K562 (cell line): ENCODE results near the gene CTNNBL1. TPM values are rescaled to one million over a fixed set of nuclear protein-coding genes. Genes with fewer than 3 reads are reported as not detected.

Experiments
- ATAC-seq: fragments of 200-7000 bp; cut with Tn5 transposase; 3 replicates; pipeline ENCODE4 v1.9.1; 2020; ENCODE audit warnings: moderate library complexity
- BruUV-seq: library from RNA; stranded (reverse); fragments of 400-500 nt; replicated peaks from 2 replicates; lab custom pipeline; 2021; lab: Mats Ljungman, UMichigan
- CTCF ChIA-PET: fragments of 300-600 bp; formaldehyde crosslinking; extraction: SDS; loops from one replicate; lab custom pipeline; 2021; ENCODE audit warnings: low intra/inter-chr PET ratio; lab: Yijun Ruan, JAX
- POLR2A ChIA-PET: fragments of 300-600, 350-650 bp; sonication (Branson Sonifier 250); formaldehyde crosslinking; extraction: SDS; loops from one replicate; lab custom pipeline; 2021; ENCODE audit warnings: antibody characterized with exemption, inconsistent platforms; lab: Yijun Ruan, JAX
- DNase-seq, 4 experiments: peaks; one replicate each; pipeline versions ENCODE4 v3.0.0 to v3.0.0-alpha.2; 2011 to 2018; ENCODE audit warnings: low spot score in 3 of 4, mixed read lengths in 3 of 4; ENCODE audit errors: extremely low read depth in 1 of 4
- FAIRE-seq: peaks from 2 replicates; lab custom pipeline; 2011; peaks lifted over from hg19 to GRCh38; lab: Jason Lieb, UNC
- H2AFZ ChIP-seq: 2 replicates; pipeline ENCODE4 v1.6.0; 2011; ENCODE audit warnings: low read depth, low read length, control low read depth, inconsistent platforms
- H3K27ac ChIP-seq: fragments of 200-600 bp; 3 replicates; pipeline ENCODE4 v1.8.0; 2011; ENCODE audit warnings: low read depth, mild to moderate bottlenecking, control low read depth, inconsistent platforms, low read length, moderate library complexity, mixed read lengths; ENCODE audit errors: extremely low read depth
- H3K27me3 ChIP-seq, 2 experiments: fragments of 300-600 bp in 1 of 2; 2 replicates in 1 of 2; 3 replicates in 1 of 2; pipeline versions ENCODE4 v1.6.0 to v1.8.0; 2011; ENCODE audit warnings: inconsistent platforms in 2 of 2, low read length in 2 of 2, mild to moderate bottlenecking in 1 of 2, mixed read lengths in 1 of 2, moderate library complexity in 1 of 2; ENCODE audit not compliant: control insufficient read depth in 2 of 2, insufficient read depth in 2 of 2
- H3K36me3 ChIP-seq: fragments of 300-600 bp; 3 replicates; pipeline ENCODE4 v1.8.0; 2011; ENCODE audit warnings: mild to moderate bottlenecking, low read length, inconsistent platforms; ENCODE audit not compliant: control insufficient read depth, insufficient read depth
- H3K4me1 ChIP-seq, 2 experiments: fragments of 200-600 bp in 1 of 2; replicated peaks in 1 of 2; 2 replicates in 1 of 2; 3 replicates in 1 of 2; pipeline versions ENCODE4 v1.5.1 to v1.8.0; 2011; ENCODE audit warnings: inconsistent platforms in 2 of 2, low read length in 2 of 2, mild to moderate bottlenecking in 1 of 2, mixed read lengths in 1 of 2, moderate library complexity in 1 of 2; ENCODE audit not compliant: control insufficient read depth in 2 of 2, insufficient read depth in 2 of 2
- H3K4me2 ChIP-seq: 2 replicates; pipeline ENCODE4 v1.6.1; 2011; ENCODE audit warnings: low read length, control low read depth, inconsistent platforms, mixed read lengths; ENCODE audit not compliant: insufficient read depth
- H3K4me3 ChIP-seq: fragments of 200-600 bp; sonication (generic), shearing (Covaris generic); 2 replicates; pipeline ENCODE4 v1.5.1; 2016; ENCODE audit warnings: control low read depth, inconsistent platforms
- H3K79me2 ChIP-seq: fragments of 200-600 bp; 3 replicates; pipeline ENCODE4 v1.8.0; 2011; ENCODE audit warnings: low read length, inconsistent platforms; ENCODE audit not compliant: control insufficient read depth, insufficient read depth
- H3K9ac ChIP-seq, 2 experiments: 2 replicates each; pipeline versions ENCODE4 v1.6.0 to v1.6.1; 2011; ENCODE audit warnings: low read depth in 2 of 2, low read length in 2 of 2, control low read depth in 1 of 2, inconsistent platforms in 1 of 2, mild to moderate bottlenecking in 1 of 2, mixed read lengths in 1 of 2; ENCODE audit not compliant: insufficient read depth in 1 of 2
- H3K9me1 ChIP-seq: one replicate; pipeline ENCODE4 v1.6.0; 2011; ENCODE audit warnings: inconsistent platforms, mild to moderate bottlenecking, low read length, moderate library complexity; ENCODE audit not compliant: control insufficient read depth, insufficient read depth
- H3K9me3 ChIP-seq: replicated peaks from 2 replicates; pipeline ENCODE4 v1.5.1; 2011; ENCODE audit warnings: low read depth, low read length, inconsistent platforms; ENCODE audit not compliant: control insufficient read depth, insufficient read depth
- H4K20me1 ChIP-seq: replicated peaks from 2 replicates; pipeline ENCODE4 v1.6.1; 2011; ENCODE audit warnings: low read length, inconsistent platforms, mixed read lengths; ENCODE audit not compliant: control insufficient read depth, insufficient read depth
- HDGF ChIP-seq: fragments of 450-650 bp; IDR thresholded peaks from 2 replicates; pipeline ENCODE4 v1.6.1; 2016
- RB1 ChIP-seq: fragments of 450-650 bp; IDR thresholded peaks from 2 replicates; pipeline ENCODE4 v1.6.1; 2017; ENCODE audit warnings: low read depth, mild to moderate bottlenecking
- RBBP5 ChIP-seq: fragments of 200-600 bp; sonication (generic); IDR thresholded peaks from 2 replicates; pipeline ENCODE4 v1.6.1; 2012; ENCODE audit warnings: borderline replicate concordance, mild to moderate bottlenecking, low read length, control low read depth, inconsistent platforms; ENCODE audit not compliant: insufficient read depth, poor library complexity, severe bottlenecking
- TAF1 ChIP-seq: IDR thresholded peaks from 2 replicates; pipeline ENCODE4 v1.6.1; 2011; ENCODE audit warnings: mild to moderate bottlenecking, low read length, moderate library complexity; ENCODE audit not compliant: insufficient read depth, control insufficient read depth, severe bottlenecking; ENCODE audit errors: extremely low read depth
- TEAD4 ChIP-seq, 2 experiments: sonication (generic) in 1 of 2; formaldehyde crosslinking in 1 of 2; IDR thresholded peaks; 2 replicates each; pipeline versions ENCODE4 v1.6.1 to v1.8.0; 2012 to 2022; ENCODE audit warnings: borderline replicate concordance in 1 of 2, inconsistent platforms in 1 of 2, low read length in 1 of 2, mild to moderate bottlenecking in 1 of 2, missing genetic modification reagents in 1 of 2
- ZNF584 ChIP-seq: fragments of 200-800 bp; sonication (Bioruptor generic); IDR thresholded peaks from 2 replicates; pipeline ENCODE4 v1.6.1; 2016; ENCODE audit warnings: low read depth, mild to moderate bottlenecking, missing genetic modification characterization, missing compliant biosample characterization
- WGBS: fragments of 100-300 bp; shearing (Covaris generic); methylation state at CpG from one replicate; pipeline ENCODE4 v1.1.6; 2016; ENCODE audit warnings: low coverage, mixed read lengths; ENCODE audit not compliant: insufficient coverage; ENCODE audit errors: missing lambda C conversion rate; 5-methylcytosine and 5-hydroxymethylcytosine counted together
- in situ Hi-C: fragments of 300-500 bp; cut with MboI; formaldehyde crosslinking; loops from 4 replicates; pipeline ENCODE4 v1.15.0; 2018; ENCODE audit warnings: inconsistent platforms, mixed read lengths
- intact Hi-C: fragments of 100-400 bp; cut with micrococcal nuclease; formaldehyde crosslinking; loops from 2 replicates; pipeline ENCODE4 v1.14.2; 2022
- polyA plus RNA-seq, 8 experiments: library from polyadenylated mRNA; depleted of rRNA in 4 of 8; stranded (reverse) in 5 of 8; unstranded in 3 of 8; fragments of >200 nt; fragmentation: Nextera tagmentation in 2 of 8; fragmentation: Illumina TruSeq in 1 of 8; extraction: Ambion mirVana in 2 of 8; extraction: Trizol in 1 of 8; gene quantifications; 2 replicates each; pipeline versions ENCODE4 v1.2.1 to v1.2.3, GENCODE V29; 2011 to 2014; ENCODE audit warnings: inconsistent platforms in 1 of 8, missing spikeins in 1 of 8
- total RNA-seq, 7 experiments: library from RNA; depleted of rRNA in 6 of 7; stranded (reverse); fragments of >200 nt in 6 of 7; fragmentation: Illumina TruSeq in 2 of 7; extraction: Trizol in 2 of 7; gene quantifications; 2 replicates each; pipeline versions ENCODE4 v1.2.1 to v1.2.3, GENCODE V29; 2011 to 2021; ENCODE audit warnings: low replicate concordance in 1 of 7
- TF ChIP-seq, protein P1 (sequence below): sonication (generic); formaldehyde crosslinking; IDR thresholded peaks from 2 replicates; pipeline ENCODE4 v1.8.1; 2023; ENCODE audit warnings: mild to moderate bottlenecking, missing genetic modification reagents
- TF ChIP-seq, protein P2 (sequence below), 2 experiments: fragments of 450-650 bp in 1 of 2; sonication (generic) in 1 of 2; formaldehyde crosslinking; conservative IDR thresholded peaks; 2 replicates each; pipeline versions ENCODE4 v1.4.0 to v1.8.1; 2020 to 2022; ENCODE audit warnings: mild to moderate bottlenecking in 1 of 2, missing genetic modification reagents in 1 of 2

CTNNBL1 gene
- total and polyA plus RNA-seq, 9 of the 15 experiments (the other 6 are each of a cell fraction or from before 2014, with no cell fraction given): 32.4 to 85.6 (median 43.6) TPM

DNA sequence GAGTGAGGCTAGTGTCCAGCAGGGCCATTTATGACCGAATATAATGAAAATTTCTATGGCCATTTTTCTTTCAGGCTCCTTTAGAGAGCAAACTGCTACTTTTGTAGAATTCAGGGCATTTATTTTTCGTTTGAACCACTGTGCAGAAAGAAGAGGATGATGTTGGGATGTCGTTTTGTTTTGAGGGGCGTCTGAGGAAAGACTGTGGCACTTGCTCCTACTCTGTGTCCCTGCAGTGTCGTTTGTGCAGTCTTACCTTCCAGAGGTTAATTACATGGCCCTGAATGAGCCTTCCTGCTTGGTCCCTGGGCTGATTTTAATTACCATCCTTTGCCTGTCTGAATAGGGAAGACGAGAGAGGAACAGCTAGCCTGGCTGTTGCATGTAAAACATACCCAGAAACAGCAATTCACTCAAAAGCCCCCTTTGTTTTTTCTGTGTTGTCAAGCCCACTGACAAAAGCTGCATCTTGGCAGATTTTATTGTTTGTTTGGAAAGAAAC lies 65.3 kb downstream of the CTNNBL1 start:
- Histone ChIP-seq H3K27ac (no peak overlapping the region), H3K4me1 (no peaks in the 10 kb centered on the region), H3K27me3 (no peaks in the 10 kb centered on the region), H3K4me2 (no peak overlapping the region), H3K9ac (no peak overlapping the region), H3K9me3 (no peaks in the 10 kb centered on the region), H3K79me2 (no peaks in the 10 kb centered on the region), H3K4me3 (no peak overlapping the region), H3K36me3 (no peaks in the 10 kb centered on the region; the same call in 1 of the 3 replicates)
- no peak for DNase-seq
- intact Hi-C loops: no loop called here
- POLR2A ChIA-PET: interaction anchor here (0.6 to 0.7 kb wide), 2 partner anchors 19 to 347 kb away, joined by 3 read pairs; no protein-coding TSS in a partner anchor
- no peak for FAIRE-seq
- WGBS: 48% methylated on average over 6 of the region's 6 CpGs
- in situ Hi-C loops: no loop called here
- ATAC-seq: no peak
- no TSS peak for BruUV-seq
- TF ChIP-seq TAF1 (no peak), RBBP5 (no peak), HDGF (no peak), RB1 (no peak), TEAD4 (IDR thresholded peaks at IDR 0.05; ENCODE audit: low read length) (no peak), TEAD4 (CRISPR knock-in tag; IDR thresholded peaks at IDR 0.05; ENCODE audit: borderline replicate concordance) (no peak), ZNF584 (no peak)
- TF ChIP-seq, protein P1, sequence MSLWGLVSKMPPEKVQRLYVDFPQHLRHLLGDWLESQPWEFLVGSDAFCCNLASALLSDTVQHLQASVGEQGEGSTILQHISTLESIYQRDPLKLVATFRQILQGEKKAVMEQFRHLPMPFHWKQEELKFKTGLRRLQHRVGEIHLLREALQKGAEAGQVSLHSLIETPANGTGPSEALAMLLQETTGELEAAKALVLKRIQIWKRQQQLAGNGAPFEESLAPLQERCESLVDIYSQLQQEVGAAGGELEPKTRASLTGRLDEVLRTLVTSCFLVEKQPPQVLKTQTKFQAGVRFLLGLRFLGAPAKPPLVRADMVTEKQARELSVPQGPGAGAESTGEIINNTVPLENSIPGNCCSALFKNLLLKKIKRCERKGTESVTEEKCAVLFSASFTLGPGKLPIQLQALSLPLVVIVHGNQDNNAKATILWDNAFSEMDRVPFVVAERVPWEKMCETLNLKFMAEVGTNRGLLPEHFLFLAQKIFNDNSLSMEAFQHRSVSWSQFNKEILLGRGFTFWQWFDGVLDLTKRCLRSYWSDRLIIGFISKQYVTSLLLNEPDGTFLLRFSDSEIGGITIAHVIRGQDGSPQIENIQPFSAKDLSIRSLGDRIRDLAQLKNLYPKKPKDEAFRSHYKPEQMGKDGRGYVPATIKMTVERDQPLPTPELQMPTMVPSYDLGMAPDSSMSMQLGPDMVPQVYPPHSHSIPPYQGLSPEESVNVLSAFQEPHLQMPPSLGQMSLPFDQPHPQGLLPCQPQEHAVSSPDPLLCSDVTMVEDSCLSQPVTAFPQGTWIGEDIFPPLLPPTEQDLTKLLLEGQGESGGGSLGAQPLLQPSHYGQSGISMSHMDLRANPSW (CRISPR knock-in tag): no peak
- TF ChIP-seq, protein P2, sequence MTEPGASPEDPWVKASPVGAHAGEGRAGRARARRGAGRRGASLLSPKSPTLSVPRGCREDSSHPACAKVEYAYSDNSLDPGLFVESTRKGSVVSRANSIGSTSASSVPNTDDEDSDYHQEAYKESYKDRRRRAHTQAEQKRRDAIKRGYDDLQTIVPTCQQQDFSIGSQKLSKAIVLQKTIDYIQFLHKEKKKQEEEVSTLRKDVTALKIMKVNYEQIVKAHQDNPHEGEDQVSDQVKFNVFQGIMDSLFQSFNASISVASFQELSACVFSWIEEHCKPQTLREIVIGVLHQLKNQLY (CRISPR knock-in tag; conservative IDR thresholded peaks at IDR 0.05): no peak
- TF ChIP-seq, all 486 proteins: peak for 0
- Histone ChIP-seq H4K20me1 (no peaks in the 10 kb centered on the region), H3K9me1 (no peaks in the 10 kb centered on the region), H2AFZ (no peak overlapping the region)
- CTCF ChIA-PET: no interaction called here
